ENCODE data around the gene PLXNC1.

The PLXNC1 gene

GRCh38 chr12:94255428-94255827 is 107.1 kb downstream of the PLXNC1 start:
- no peak for TF ChIP-seq KLF16 (tag by site-specific recombination; IDR thresholded peaks at IDR 0.05)
- no peak for TF ChIP-seq PBX3 (CRISPR knock-in tag; IDR thresholded peaks at IDR 0.05)
- no peak for TF ChIP-seq ZNF529 (tag by site-specific recombination; IDR thresholded peaks at IDR 0.05; ENCODE audit: insufficient replicate concordance)
- no peak for TF ChIP-seq GFI1B (tag by site-specific recombination; IDR thresholded peaks at IDR 0.05)
- TF ChIP-seq ZNF658 (tag by site-specific recombination; IDR thresholded peaks at IDR 0.05), result no peak
- no peak for TF ChIP-seq ZNF157 (tag by site-specific recombination; IDR thresholded peaks at IDR 0.05)
- no peaks in the 10 kb centered on the region for H3K9me3 ChIP-seq (ENCODE audit: control insufficient read depth, insufficient read depth, low read depth, low read length)
- POLR2A ChIA-PET, result no interaction called here
- no peak overlapping the region for H3K27ac ChIP-seq (ENCODE audit: extremely low read depth, low read depth, low read length)
- H3K36me3 ChIP-seq (ENCODE audit: control insufficient read depth in 2 of 2, insufficient read depth in 1 of 2, low read length in 2 of 2), result no peaks in the 10 kb centered on the region
- CTCF ChIA-PET, result no interaction called here
- no peaks in the 10 kb centered on the region for H3K4me1 ChIP-seq (ENCODE audit: control insufficient read depth, insufficient read depth, low read length)
- H3K4me3 ChIP-seq (ENCODE audit: low read depth, low read length), result no peak overlapping the region

GRCh38 chr12:94258593-94258992 is 110.2 kb downstream of the PLXNC1 start:
- ChIA-PET POLR2A (no interaction called here), CTCF (interaction anchor here (0.8 kb wide), 1 partner anchor 133 kb away, joined by 3 read pairs; no protein-coding TSS in a partner anchor)
- TF ChIP-seq ZNF747 (tag by site-specific recombination; IDR thresholded peaks at IDR 0.05), result no peak
- no peak for TF ChIP-seq MZF1 (tag by site-specific recombination; IDR thresholded peaks at IDR 0.05; ENCODE audit: borderline replicate concordance)
- TF ChIP-seq ZNF621 (tag by site-specific recombination; IDR thresholded peaks at IDR 0.05), result no peak
- TF ChIP-seq ZNF791 (tag by site-specific recombination; IDR thresholded peaks at IDR 0.05), result no peak
- no peak for TF ChIP-seq ZNF449 (tag by site-specific recombination; IDR thresholded peaks at IDR 0.05)
- TF ChIP-seq ZNF354C (tag by site-specific recombination; IDR thresholded peaks at IDR 0.05; ENCODE audit: borderline replicate concordance, low read depth), result no peak
- no peak for TF ChIP-seq ZFP3 (tag by site-specific recombination; IDR thresholded peaks at IDR 0.05; ENCODE audit: low read depth)
- TF ChIP-seq ZNF114 (tag by site-specific recombination; IDR thresholded peaks at IDR 0.05), result no peak
- no peaks in the 10 kb centered on the region for H3K36me3 ChIP-seq (ENCODE audit: control insufficient read depth in 2 of 2, insufficient read depth in 1 of 2, low read length in 2 of 2)
- no peak overlapping the region for H3K27ac ChIP-seq (ENCODE audit: extremely low read depth, low read depth, low read length)
- no peaks in the 10 kb centered on the region for H3K9me3 ChIP-seq (ENCODE audit: control insufficient read depth, insufficient read depth, low read depth, low read length)
- peaks cover 5% of the 10 kb centered on the region for H3K4me1 ChIP-seq (ENCODE audit: control insufficient read depth, insufficient read depth, low read length)
- H3K4me3 ChIP-seq (ENCODE audit: low read depth, low read length), result no peak overlapping the region

- Histone ChIP-seq H3K36me3 (ENCODE audit: control insufficient read depth in 2 of 2, insufficient read depth in 1 of 2, low read length in 2 of 2) (no peaks in the 10 kb centered on the region), H3K4me3 (ENCODE audit: low read depth, low read length) (no peak overlapping the region), H3K4me1 (ENCODE audit: control insufficient read depth, insufficient read depth, low read length) (peaks cover 5% of the 10 kb centered on the region), H3K9me3 (ENCODE audit: control insufficient read depth, insufficient read depth, low read depth, low read length) (no peaks in the 10 kb centered on the region), H3K27ac (ENCODE audit: extremely low read depth, low read depth, low read length) (no peak overlapping the region)
- CTCF ChIA-PET, result interaction anchor here (0.7 kb wide), 1 partner anchor 124 kb away, joined by 3 read pairs; no protein-coding TSS in a partner anchor
- TF ChIP-seq ZNF121 (tag by site-specific recombination; IDR thresholded peaks at IDR 0.05) (peak; percentile 39; the same call in 1 of the 2 replicates), ZNF223 (tag by site-specific recombination; IDR thresholded peaks at IDR 0.05) (no peak)
- POLR2A ChIA-PET, result no interaction called here
Measured at GRCh38 chr12:94260017-94260416, 111.6 kb downstream of the PLXNC1 start.

GRCh38 chr12:94260717-94261116 is 112.3 kb downstream of the PLXNC1 start:
- Histone ChIP-seq H3K9me3 (ENCODE audit: control insufficient read depth, insufficient read depth, low read depth, low read length) (no peaks in the 10 kb centered on the region), H3K36me3 (ENCODE audit: control insufficient read depth in 2 of 2, insufficient read depth in 1 of 2, low read length in 2 of 2) (no peaks in the 10 kb centered on the region), H3K4me3 (ENCODE audit: low read depth, low read length) (no peak overlapping the region), H3K4me1 (ENCODE audit: control insufficient read depth, insufficient read depth, low read length) (peaks cover 5% of the 10 kb centered on the region), H3K27ac (ENCODE audit: extremely low read depth, low read depth, low read length) (no peak overlapping the region)
- ChIA-PET CTCF (interaction anchor here (0.7 kb wide), 1 partner anchor 125 kb away, joined by 3 read pairs; no protein-coding TSS in a partner anchor), POLR2A (no interaction called here)
- TF ChIP-seq ZNF701 (tag by site-specific recombination; IDR thresholded peaks at IDR 0.05), result no peak
- no peak for TF ChIP-seq BCL6B (tag by site-specific recombination; IDR thresholded peaks at IDR 0.05)
- no peak for TF ChIP-seq ZNF645 (tag by site-specific recombination; IDR thresholded peaks at IDR 0.05)
- TF ChIP-seq ZNF639 (tag by site-specific recombination; IDR thresholded peaks at IDR 0.05), result no peak
- no peak for TF ChIP-seq ZBTB6 (tag by site-specific recombination; IDR thresholded peaks at IDR 0.05)
- no peak for TF ChIP-seq SP3 (tag by site-specific recombination; IDR thresholded peaks at IDR 0.05)

Data from HEK293 (cell line).